CD4-positive, CD25-positive, alpha-beta regulatory T cell (primary cell): ENCODE results near the gene TDRD7. TPM values are rescaled to one million over a fixed set of nuclear protein-coding genes. Genes with fewer than 3 reads are reported as not detected.
"Not testable (repeated sequence)": the region's sequence is repeated elsewhere in the genome, so short reads cannot be mapped to it uniquely, and the experiment has no call there.

ENCODE experiments used
- ATAC-seq, 2 donors: fragments of 150-1000 bp; cut with Tn5 transposase; one replicate each; pipeline ENCODE4 v1.10.0; 2021; ENCODE audit warnings: low read depth in 2 of 2, moderate number of reproducible peaks in 2 of 2, moderate library complexity in 1 of 2
- DNase-seq, 3 donors: peaks; one replicate each; pipeline versions ENCODE4 v3.0.0 to v3.0.0-alpha.2; 2012 to 2022; ENCODE audit warnings: mixed read lengths in 1 of 3
- H3K27ac ChIP-seq: one replicate; pipeline ENCODE4 v1.7.0; 2013; ENCODE audit warnings: mild to moderate bottlenecking, low read length; ENCODE audit not compliant: insufficient read depth, poor library complexity, severe bottlenecking
- H3K27me3 ChIP-seq: one replicate; pipeline ENCODE4 v1.7.0; 2013; ENCODE audit warnings: low read length; ENCODE audit not compliant: control insufficient read depth, insufficient read depth
- H3K36me3 ChIP-seq: one replicate; pipeline ENCODE4 v1.7.0; 2013; ENCODE audit warnings: mild to moderate bottlenecking, low read length, moderate library complexity; ENCODE audit not compliant: control insufficient read depth, insufficient read depth
- H3K4me1 ChIP-seq: 2 replicates; pipeline ENCODE4 v1.7.0; 2013; ENCODE audit warnings: mild to moderate bottlenecking, low read length; ENCODE audit not compliant: insufficient read depth, control insufficient read depth, poor library complexity, severe bottlenecking
- H3K4me3 ChIP-seq: one replicate; pipeline ENCODE4 v1.7.0; 2013; ENCODE audit warnings: low read depth, mild to moderate bottlenecking, low read length, moderate library complexity
- H3K9me3 ChIP-seq, 2 experiments: 1 replicate in 1 of 2; 2 replicates in 1 of 2; pipeline ENCODE4 v1.7.0; 2013; ENCODE audit warnings: low read length in 2 of 2, mild to moderate bottlenecking in 1 of 2, moderate library complexity in 1 of 2; ENCODE audit not compliant: control insufficient read depth in 2 of 2
- H3K27ac Mint-ChIP-seq, 3 donors: one replicate each; pipeline ENCODE4 v1.8.0; 2020 to 2022; ENCODE audit warnings: mild to moderate bottlenecking in 3 of 3, mixed read lengths in 3 of 3, moderate library complexity in 2 of 3
- H3K27me3 Mint-ChIP-seq: one replicate; pipeline ENCODE4 v1.8.0; 2022; ENCODE audit warnings: mild to moderate bottlenecking, mixed read lengths
- H3K36me3 Mint-ChIP-seq: one replicate; pipeline ENCODE4 v1.8.0; 2020; ENCODE audit warnings: mixed read lengths
- H3K4me1 Mint-ChIP-seq, 4 donors: one replicate each; pipeline ENCODE4 v1.8.0; 2020 to 2022; ENCODE audit warnings: mixed read lengths in 4 of 4, mild to moderate bottlenecking in 1 of 4
- H3K4me3 Mint-ChIP-seq, 4 donors: one replicate each; pipeline ENCODE4 v1.8.0; 2020 to 2022; ENCODE audit warnings: mild to moderate bottlenecking in 4 of 4, mixed read lengths in 4 of 4, moderate library complexity in 3 of 4
- H3K9me3 Mint-ChIP-seq, 7 donors: one replicate each; pipeline ENCODE4 v1.8.0; 2020 to 2022; ENCODE audit warnings: mixed read lengths in 7 of 7, mild to moderate bottlenecking in 3 of 7, moderate library complexity in 2 of 7
- polyA plus RNA-seq, 4 donors: library from polyadenylated mRNA; unstranded; fragments of 300-500 nt; fragmentation: Illumina TruSeq; gene quantifications; one replicate each; pipeline ENCODE4 v1.2.3, GENCODE V29; 2021
- total RNA-seq: library from RNA; stranded (reverse); gene quantifications from one replicate; pipeline ENCODE4 v1.2.3, GENCODE V29; 2022

The TDRD7 gene
- total and polyA plus RNA-seq, 5 donors from 2014 or later: 5.1 to 10.3 (median 8.1) TPM

DNA sequence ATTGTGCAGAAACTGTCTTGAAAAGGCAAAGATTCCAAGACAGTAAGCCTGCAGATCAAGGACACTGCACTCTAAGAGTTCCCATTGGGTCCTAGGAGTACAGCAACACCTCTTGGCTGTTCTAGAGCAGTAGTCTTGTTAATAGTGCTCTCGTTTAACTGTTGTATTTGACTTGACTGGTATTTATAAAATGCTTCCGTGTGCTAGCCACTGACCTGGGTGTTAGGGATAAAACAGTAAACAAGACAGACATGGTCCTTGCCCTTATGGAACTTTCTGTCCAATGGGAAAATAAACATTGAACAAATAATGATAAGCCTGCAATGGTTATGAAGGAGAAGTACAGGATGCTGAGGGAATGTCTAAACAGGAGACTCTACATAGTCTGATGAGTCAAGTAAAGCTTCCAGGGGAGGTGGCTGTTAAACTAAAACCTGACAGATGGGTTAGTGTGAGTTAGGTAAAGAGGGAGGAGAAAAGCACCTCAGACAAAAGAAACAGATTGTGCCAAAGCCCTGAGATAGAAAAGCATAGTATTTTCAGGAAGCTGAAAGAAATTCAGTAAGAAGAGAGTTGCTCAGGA is 33.3 kb downstream of the TDRD7 start:
- H3K4me3 ChIP-seq: no peak overlapping the region
- ATAC-seq: no peak
- H3K4me1 ChIP-seq: no peaks in the 10 kb centered on the region
- Mint-ChIP-seq H3K4me3 (no peak overlapping the region), H3K27ac (no peak overlapping the region), H3K4me1 (no peaks in the 10 kb centered on the region), H3K36me3 (peaks cover 39% of the 10 kb centered on the region), H3K27me3 (no peaks in the 10 kb centered on the region), H3K9me3 (peaks cover 0 to 1% (median 0%) of the 10 kb centered on the region in 7 donors)
- H3K9me3 ChIP-seq: no peaks in the 10 kb centered on the region
- peaks cover 21% of the 10 kb centered on the region for H3K36me3 ChIP-seq
- no peak for DNase-seq
- H3K27ac ChIP-seq: no peak overlapping the region
- H3K27me3 ChIP-seq: no peaks in the 10 kb centered on the region

DNA sequence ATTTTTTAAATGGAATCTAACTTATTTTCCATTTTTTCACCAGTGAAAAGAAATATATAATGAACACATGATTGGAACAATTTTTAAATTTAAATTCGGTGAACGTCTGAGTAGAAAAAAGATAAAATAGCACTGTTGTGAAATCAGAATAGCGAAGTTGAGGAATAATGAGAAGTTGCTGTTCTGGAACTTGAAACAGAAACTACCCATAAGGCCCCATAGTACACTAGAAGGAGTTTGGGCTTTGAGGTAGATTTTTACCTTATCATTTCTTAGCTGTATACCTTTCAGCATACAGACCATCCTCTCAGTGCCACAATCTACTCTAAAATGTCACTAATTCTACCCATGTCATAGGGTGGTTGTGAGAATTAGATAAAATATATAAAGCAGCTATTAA is 35.1 kb downstream of the TDRD7 start:
- Histone ChIP-seq H3K4me1 (no peaks in the 10 kb centered on the region), H3K27ac (no peak overlapping the region), H3K9me3 (no peaks in the 10 kb centered on the region), H3K36me3 (peaks cover 17% of the 10 kb centered on the region), H3K4me3 (no peak overlapping the region), H3K27me3 (no peaks in the 10 kb centered on the region)
- Mint-ChIP-seq H3K36me3 (peaks cover 37% of the 10 kb centered on the region), H3K9me3 (peaks cover 0 to under 1% (median 0%) of the 10 kb centered on the region in 7 donors), H3K4me3 (no peak overlapping the region), H3K27me3 (no peaks in the 10 kb centered on the region), H3K27ac (no peak overlapping the region), H3K4me1 (no peaks in the 10 kb centered on the region)
- ATAC-seq (no peak), DNase-seq (no peak)

DNA sequence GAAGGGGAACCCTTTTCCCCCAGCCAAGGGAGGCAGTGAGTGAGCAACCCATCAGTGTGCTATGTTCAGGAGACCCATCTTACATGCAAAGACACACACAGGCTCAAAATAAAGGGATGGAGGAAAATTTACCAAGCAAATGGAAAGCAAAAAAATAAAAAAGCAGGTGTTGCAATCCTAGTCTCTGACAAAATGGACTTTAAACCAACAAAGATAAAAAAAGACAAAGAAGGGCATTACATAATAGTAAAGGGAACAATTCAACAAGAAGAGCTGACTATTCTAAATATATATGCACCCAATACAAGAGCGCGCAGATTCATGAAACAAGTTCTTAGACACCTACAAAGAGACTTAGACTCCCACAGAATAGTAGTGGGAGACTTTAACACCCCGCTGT is 41.7 kb downstream of the TDRD7 start:
- not testable (repeated sequence) for H3K9me3 ChIP-seq, H3K27me3 Mint-ChIP-seq, H3K27ac ChIP-seq, ATAC-seq, DNase-seq, H3K4me1 Mint-ChIP-seq, H3K4me1 ChIP-seq, H3K4me3 Mint-ChIP-seq, H3K9me3 Mint-ChIP-seq, H3K27ac Mint-ChIP-seq, H3K27me3 ChIP-seq, H3K36me3 ChIP-seq, H3K4me3 ChIP-seq
- peaks cover 43% of the 10 kb centered on the region for H3K36me3 Mint-ChIP-seq

- H3K27ac Mint-ChIP-seq, H3K4me1 Mint-ChIP-seq, H3K9me3 Mint-ChIP-seq, H3K27me3 Mint-ChIP-seq, H3K27me3 ChIP-seq, DNase-seq, H3K4me3 ChIP-seq, H3K27ac ChIP-seq, H3K4me3 Mint-ChIP-seq, H3K9me3 ChIP-seq, ATAC-seq, H3K4me1 ChIP-seq, H3K36me3 ChIP-seq: not testable (repeated sequence)
- peaks cover 38% of the 10 kb centered on the region for H3K36me3 Mint-ChIP-seq
These were observed 44.9 kb downstream of the TDRD7 start for GRCh38 chr9:97456841-97457240.

DNA sequence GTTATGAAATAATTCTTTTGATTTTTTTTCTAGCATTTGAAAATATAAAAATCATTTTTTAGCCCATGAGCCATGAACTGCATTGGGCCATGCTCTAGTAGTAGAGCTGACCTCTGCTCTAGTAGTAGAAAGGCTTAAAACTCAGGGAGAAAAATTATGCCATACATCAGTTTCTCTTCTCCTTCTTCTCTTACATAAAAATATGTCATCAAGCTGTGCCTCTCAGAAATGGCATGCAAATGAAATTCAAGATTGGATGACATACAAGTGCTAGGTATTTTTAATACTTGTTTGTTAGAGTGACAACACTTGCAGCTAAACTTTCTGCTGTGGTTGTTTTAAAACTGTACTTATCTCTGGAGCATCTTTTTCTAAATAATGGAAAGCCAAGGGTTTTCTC is 47.4 kb downstream of the TDRD7 start:
- Mint-ChIP-seq H3K27me3 (no peaks in the 10 kb centered on the region), H3K4me3 (no peak overlapping the region), H3K36me3 (peaks cover 23% of the 10 kb centered on the region), H3K4me1 (no peaks in the 10 kb centered on the region), H3K9me3 (peaks cover 0 to 8% (median 2%) of the 10 kb centered on the region in 7 donors), H3K27ac (no peak overlapping the region)
- no peaks in the 10 kb centered on the region for H3K27me3 ChIP-seq
- DNase-seq (no peak), ATAC-seq (no peak)
- peaks cover 3% of the 10 kb centered on the region for H3K36me3 ChIP-seq
- no peak overlapping the region for H3K27ac ChIP-seq
- no peaks in the 10 kb centered on the region for H3K4me1 ChIP-seq
- no peaks in the 10 kb centered on the region for H3K9me3 ChIP-seq
- H3K4me3 ChIP-seq: no peak overlapping the region

- no peaks in the 10 kb centered on the region for H3K4me1 Mint-ChIP-seq
- ATAC-seq (no peak), DNase-seq (no peak)
- no peaks in the 10 kb centered on the region for H3K27me3 ChIP-seq
- peaks cover 26% of the 10 kb centered on the region for H3K36me3 ChIP-seq
- H3K4me3 Mint-ChIP-seq: no peak overlapping the region
- H3K36me3 Mint-ChIP-seq: peaks cover 28% of the 10 kb centered on the region
- H3K9me3 ChIP-seq: no peaks in the 10 kb centered on the region
- H3K27me3 Mint-ChIP-seq: no peaks in the 10 kb centered on the region
- no peaks in the 10 kb centered on the region for H3K4me1 ChIP-seq
- no peak overlapping the region for H3K27ac ChIP-seq
- H3K27ac Mint-ChIP-seq: no peak overlapping the region
- no peak overlapping the region for H3K4me3 ChIP-seq
- H3K9me3 Mint-ChIP-seq: no peaks in the 10 kb centered on the region
These were observed 50.3 kb downstream of the TDRD7 start for GRCh38 chr9:97462159-97462558.

- no peak overlapping the region for H3K4me3 Mint-ChIP-seq
- Histone ChIP-seq H3K27me3 (no peaks in the 10 kb centered on the region), H3K27ac (no peak overlapping the region), H3K36me3 (peaks cover 27% of the 10 kb centered on the region), H3K4me3 (no peak overlapping the region), H3K4me1 (no peaks in the 10 kb centered on the region), H3K9me3 (no peaks in the 10 kb centered on the region)
- peaks cover 36% of the 10 kb centered on the region for H3K36me3 Mint-ChIP-seq
- no peaks in the 10 kb centered on the region for H3K27me3 Mint-ChIP-seq
- ATAC-seq (no peak), DNase-seq (no peak)
- no peaks in the 10 kb centered on the region for H3K9me3 Mint-ChIP-seq
- H3K4me1 Mint-ChIP-seq: peaks cover 0 to 6% (median 0%) of the 10 kb centered on the region in 4 donors
- no peak overlapping the region for H3K27ac Mint-ChIP-seq
These were observed 51.0 kb downstream of the TDRD7 start for GRCh38 chr9:97462914-97463313.

DNA sequence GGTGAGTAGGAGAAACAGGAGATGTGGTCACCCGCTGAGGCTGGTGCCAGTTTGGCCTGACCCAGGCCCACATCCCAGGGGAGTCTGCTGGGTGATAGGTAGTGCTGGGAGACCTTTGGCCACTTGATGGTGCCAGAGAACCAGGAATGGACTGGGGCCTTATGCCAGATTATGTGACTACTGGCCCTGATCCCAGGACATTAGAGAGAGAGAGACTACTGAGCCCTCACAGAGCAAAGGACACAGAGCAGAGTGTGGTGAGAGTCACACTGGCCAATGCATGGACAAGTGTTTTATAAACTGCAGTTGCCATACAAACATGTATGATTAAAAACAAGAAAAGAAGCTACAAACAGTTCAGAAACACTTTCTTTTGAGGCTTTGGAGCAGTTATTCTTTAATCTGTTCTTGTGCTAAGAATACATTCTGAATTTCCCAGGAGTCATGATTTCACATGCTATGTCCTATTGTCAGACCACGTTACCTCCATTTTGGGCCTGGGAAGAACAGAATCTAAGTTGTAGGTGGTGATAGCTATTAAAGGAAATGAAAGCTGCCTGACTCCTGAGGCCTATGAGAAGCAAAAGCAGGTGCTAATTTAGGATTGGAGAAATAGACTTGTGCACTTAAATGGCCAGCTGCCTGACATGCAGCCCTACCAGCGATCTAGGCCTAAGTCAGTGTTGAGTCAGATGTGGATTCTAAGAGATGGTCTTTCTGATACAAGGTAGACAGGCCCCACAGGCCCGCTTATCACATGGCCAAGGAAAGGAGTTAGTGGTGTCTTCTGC is 57.0 kb downstream of the TDRD7 start:
- no peaks in the 10 kb centered on the region for H3K27me3 ChIP-seq
- peaks cover 47% of the 10 kb centered on the region for H3K36me3 ChIP-seq
- H3K9me3 Mint-ChIP-seq: no peaks in the 10 kb centered on the region
- H3K27me3 Mint-ChIP-seq: no peaks in the 10 kb centered on the region
- DNase-seq (peak in 2 of 3 donors; percentile 8 to 58), ATAC-seq (no peak)
- H3K36me3 Mint-ChIP-seq: peaks cover 46% of the 10 kb centered on the region
- no peak overlapping the region for H3K27ac Mint-ChIP-seq
- H3K9me3 ChIP-seq: no peaks in the 10 kb centered on the region
- no peak overlapping the region for H3K27ac ChIP-seq
- H3K4me1 Mint-ChIP-seq: peaks cover 0 to 8% (median 3%) of the 10 kb centered on the region in 4 donors
- H3K4me3 ChIP-seq: no peak overlapping the region
- H3K4me3 Mint-ChIP-seq: no peak overlapping the region
- H3K4me1 ChIP-seq: no peaks in the 10 kb centered on the region
